H1 (cell line): ENCODE measurements around the gene TJP2.

Experiments used
- EP300 ChIP-seq, 2 experiments: IDR thresholded peaks; 1 replicate in 1 of 2; 2 replicates in 1 of 2; pipeline ENCODE4 v1.6.1; 2011 to 2012; ENCODE audit warnings: low read depth in 2 of 2, low read length in 2 of 2, mild to moderate bottlenecking in 2 of 2, borderline replicate concordance in 1 of 2, inconsistent platforms in 1 of 2, moderate library complexity in 1 of 2
- GABPA ChIP-seq: IDR thresholded peaks from 2 replicates; pipeline ENCODE4 v1.6.1; 2011; ENCODE audit warnings: mild to moderate bottlenecking, low read length, moderate library complexity, borderline replicate concordance; ENCODE audit not compliant: insufficient read depth
- HDAC6 ChIP-seq: IDR thresholded peaks from one replicate; pipeline ENCODE4 v1.7.1; 2012; ENCODE audit warnings: low read depth, mild to moderate bottlenecking, inconsistent platforms, low read length, moderate library complexity
- JUND ChIP-seq: IDR thresholded peaks from 2 replicates; pipeline ENCODE4 v1.6.1; 2011; ENCODE audit warnings: mild to moderate bottlenecking, improper control_type of control experiment, low read length
- MAFK ChIP-seq: IDR thresholded peaks from 2 replicates; pipeline ENCODE4 v1.6.1; 2012; ENCODE audit warnings: low read depth, mild to moderate bottlenecking, improper control_type of control experiment, low read length
- POLR2A ChIP-seq, 2 experiments: IDR thresholded peaks; 1 replicate in 1 of 2; 2 replicates in 1 of 2; pipeline ENCODE4 v1.6.1; 2011; ENCODE audit warnings: low read depth in 2 of 2, low read length in 2 of 2, mild to moderate bottlenecking in 2 of 2; ENCODE audit errors: control extremely low read depth in 1 of 2
- POLR2AphosphoS5 ChIP-seq: IDR thresholded peaks from 2 replicates; pipeline ENCODE4 v1.6.1; 2011; ENCODE audit warnings: low read depth, low read length
- TAF1 ChIP-seq: IDR thresholded peaks from 2 replicates; pipeline ENCODE4 v1.6.1; 2011; ENCODE audit warnings: mild to moderate bottlenecking, low read depth, low read length
- TEAD4 ChIP-seq: IDR thresholded peaks from 2 replicates; pipeline ENCODE4 v1.6.1; 2012; ENCODE audit warnings: low read depth, low read length, inconsistent platforms, mixed read lengths
- TF ChIP-seq, protein P1 (sequence below), 3 experiments: IDR thresholded peaks; 1 replicate in 2 of 3; 2 replicates in 1 of 3; pipeline versions ENCODE4 v1.5.1 to v1.6.1; 2011; ENCODE audit warnings: low read length in 3 of 3, mild to moderate bottlenecking in 3 of 3, inconsistent platforms in 2 of 3, low read depth in 1 of 3, moderate library complexity in 1 of 3; ENCODE audit not compliant: insufficient read depth in 1 of 3; ENCODE audit errors: control extremely low read depth in 1 of 3
- TF ChIP-seq, protein P2 (sequence below): IDR thresholded peaks from 2 replicates; pipeline ENCODE4 v1.6.1; 2011; ENCODE audit warnings: low read depth, mild to moderate bottlenecking, low read length; ENCODE audit not compliant: insufficient read depth

DNA sequence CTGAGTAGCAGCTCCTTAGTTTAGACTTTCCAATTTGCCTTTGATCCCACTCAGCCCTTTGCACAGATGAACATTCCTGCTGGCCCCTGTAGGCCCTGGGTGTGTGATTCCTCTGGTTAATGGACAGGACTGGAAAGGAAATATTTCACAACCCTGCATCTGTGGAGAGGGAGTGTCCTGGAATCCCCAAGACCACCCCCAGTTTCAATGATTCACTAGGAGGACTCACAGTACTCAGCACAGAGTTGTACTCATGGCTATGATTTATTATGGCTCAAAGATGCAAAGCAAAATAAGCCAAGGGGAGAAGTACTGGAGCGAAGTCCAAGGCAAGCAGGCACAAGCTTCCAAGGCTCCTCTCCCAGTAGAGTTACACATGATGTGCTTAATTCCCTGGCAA is 42.4 kb upstream of the TJP2 start:
- TF ChIP-seq, protein P1, sequence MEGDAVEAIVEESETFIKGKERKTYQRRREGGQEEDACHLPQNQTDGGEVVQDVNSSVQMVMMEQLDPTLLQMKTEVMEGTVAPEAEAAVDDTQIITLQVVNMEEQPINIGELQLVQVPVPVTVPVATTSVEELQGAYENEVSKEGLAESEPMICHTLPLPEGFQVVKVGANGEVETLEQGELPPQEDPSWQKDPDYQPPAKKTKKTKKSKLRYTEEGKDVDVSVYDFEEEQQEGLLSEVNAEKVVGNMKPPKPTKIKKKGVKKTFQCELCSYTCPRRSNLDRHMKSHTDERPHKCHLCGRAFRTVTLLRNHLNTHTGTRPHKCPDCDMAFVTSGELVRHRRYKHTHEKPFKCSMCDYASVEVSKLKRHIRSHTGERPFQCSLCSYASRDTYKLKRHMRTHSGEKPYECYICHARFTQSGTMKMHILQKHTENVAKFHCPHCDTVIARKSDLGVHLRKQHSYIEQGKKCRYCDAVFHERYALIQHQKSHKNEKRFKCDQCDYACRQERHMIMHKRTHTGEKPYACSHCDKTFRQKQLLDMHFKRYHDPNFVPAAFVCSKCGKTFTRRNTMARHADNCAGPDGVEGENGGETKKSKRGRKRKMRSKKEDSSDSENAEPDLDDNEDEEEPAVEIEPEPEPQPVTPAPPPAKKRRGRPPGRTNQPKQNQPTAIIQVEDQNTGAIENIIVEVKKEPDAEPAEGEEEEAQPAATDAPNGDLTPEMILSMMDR (IDR thresholded peaks at IDR 0.05; ENCODE audit: control extremely low read depth in 1 of 3, insufficient read depth in 1 of 3, low read depth in 1 of 3, low read length in 3 of 3) = no peak
- no peak for TF ChIP-seq GABPA
- TF ChIP-seq POLR2AphosphoS5 = no peak
- TF ChIP-seq TAF1 = no peak
- TF ChIP-seq, protein P2, sequence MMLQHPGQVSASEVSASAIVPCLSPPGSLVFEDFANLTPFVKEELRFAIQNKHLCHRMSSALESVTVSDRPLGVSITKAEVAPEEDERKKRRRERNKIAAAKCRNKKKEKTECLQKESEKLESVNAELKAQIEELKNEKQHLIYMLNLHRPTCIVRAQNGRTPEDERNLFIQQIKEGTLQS = no peak
- no peak for TF ChIP-seq POLR2A (IDR thresholded peaks at IDR 0.05; ENCODE audit: control extremely low read depth in 1 of 2, low read depth in 2 of 2, low read length in 2 of 2)
- no peak for TF ChIP-seq JUND
- no peak for TF ChIP-seq EP300 (IDR thresholded peaks at IDR 0.05; ENCODE audit: borderline replicate concordance in 1 of 2, low read depth in 2 of 2, low read length in 2 of 2)
- no peak for TF ChIP-seq MAFK
- TF ChIP-seq HDAC6 = no peak
- no peak for TF ChIP-seq TEAD4
